ENCODE data around the gene ARMC12.

- TF ChIP-seq, protein P1, sequence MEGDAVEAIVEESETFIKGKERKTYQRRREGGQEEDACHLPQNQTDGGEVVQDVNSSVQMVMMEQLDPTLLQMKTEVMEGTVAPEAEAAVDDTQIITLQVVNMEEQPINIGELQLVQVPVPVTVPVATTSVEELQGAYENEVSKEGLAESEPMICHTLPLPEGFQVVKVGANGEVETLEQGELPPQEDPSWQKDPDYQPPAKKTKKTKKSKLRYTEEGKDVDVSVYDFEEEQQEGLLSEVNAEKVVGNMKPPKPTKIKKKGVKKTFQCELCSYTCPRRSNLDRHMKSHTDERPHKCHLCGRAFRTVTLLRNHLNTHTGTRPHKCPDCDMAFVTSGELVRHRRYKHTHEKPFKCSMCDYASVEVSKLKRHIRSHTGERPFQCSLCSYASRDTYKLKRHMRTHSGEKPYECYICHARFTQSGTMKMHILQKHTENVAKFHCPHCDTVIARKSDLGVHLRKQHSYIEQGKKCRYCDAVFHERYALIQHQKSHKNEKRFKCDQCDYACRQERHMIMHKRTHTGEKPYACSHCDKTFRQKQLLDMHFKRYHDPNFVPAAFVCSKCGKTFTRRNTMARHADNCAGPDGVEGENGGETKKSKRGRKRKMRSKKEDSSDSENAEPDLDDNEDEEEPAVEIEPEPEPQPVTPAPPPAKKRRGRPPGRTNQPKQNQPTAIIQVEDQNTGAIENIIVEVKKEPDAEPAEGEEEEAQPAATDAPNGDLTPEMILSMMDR (conservative IDR thresholded peaks at IDR 0.05; ENCODE audit: low read depth, low read length): no peak
- no peak for TF ChIP-seq CEBPB (IDR thresholded peaks at IDR 0.05; ENCODE audit: low read depth, low read length)
These were observed 61.1 kb downstream of the ARMC12 start for GRCh38 chr6:35797837-35798526.
